OCI-LY1 (cell line): ENCODE measurements around the gene FAXC.

ENCODE experiments used
- H2AFZ ChIP-seq: fragments of 200-600 bp; sonication (generic), shearing (Covaris generic); 2 replicates; pipeline ENCODE4 v1.6.0; 2014; ENCODE audit warnings: antibody characterized with exemption, mild to moderate bottlenecking, low read length
- H3F3A ChIP-seq: fragments of 200-600 bp; sonication (generic), shearing (Covaris generic); 2 replicates; pipeline ENCODE4 v1.6.0; 2014; ENCODE audit warnings: mild to moderate bottlenecking, antibody characterized with exemption, low read length, moderate library complexity; ENCODE audit not compliant: insufficient read depth
- H3K27ac ChIP-seq: fragments of 200-600 bp; sonication (generic); 2 replicates; pipeline ENCODE4 v1.5.1; 2014; ENCODE audit warnings: low read length, mixed run types, mild to moderate bottlenecking, low read depth; ENCODE audit not compliant: poor library complexity, severe bottlenecking
- H3K27me3 ChIP-seq: fragments of 200-600 bp; sonication (generic); 2 replicates; pipeline ENCODE4 v1.6.0; 2014; ENCODE audit warnings: antibody characterized with exemption, mild to moderate bottlenecking, low read length, moderate library complexity; ENCODE audit not compliant: insufficient read depth
- H3K36me3 ChIP-seq: fragments of 200-600 bp; sonication (generic); 2 replicates; pipeline ENCODE4 v1.6.1; 2014; ENCODE audit warnings: mild to moderate bottlenecking, antibody characterized with exemption, low read length, moderate library complexity, mixed read lengths; ENCODE audit not compliant: insufficient read depth
- H3K4me1 ChIP-seq: fragments of 200-600 bp; sonication (generic); 2 replicates; pipeline ENCODE4 v1.5.1; 2014; ENCODE audit warnings: mild to moderate bottlenecking, low read length, moderate library complexity; ENCODE audit not compliant: insufficient read depth, severe bottlenecking
- H3K4me2 ChIP-seq: fragments of 200-600 bp; sonication (generic), shearing (Covaris generic); 2 replicates; pipeline ENCODE4 v1.6.1; 2014; ENCODE audit warnings: low read length
- H3K4me3 ChIP-seq: fragments of 200-600 bp; sonication (generic); 2 replicates; pipeline ENCODE4 v1.5.1; 2014; ENCODE audit warnings: low read length, low read depth, mild to moderate bottlenecking, mixed read lengths; ENCODE audit not compliant: poor library complexity, severe bottlenecking
- H3K79me2 ChIP-seq: fragments of 200-600 bp; shearing (Covaris generic); 2 replicates; pipeline ENCODE4 v1.6.1; 2016; ENCODE audit warnings: mixed run types, low read length, mixed read lengths; ENCODE audit not compliant: insufficient read depth
- H3K9ac ChIP-seq: fragments of 200-600 bp; sonication (generic), shearing (Covaris generic); 2 replicates; pipeline ENCODE4 v1.6.1; 2014; ENCODE audit warnings: mild to moderate bottlenecking, low read length, mixed read lengths
- H3K9me2 ChIP-seq: fragments of 200-600 bp; sonication (generic), shearing (Covaris generic); 2 replicates; pipeline ENCODE4 v1.6.1; 2014; ENCODE audit warnings: low read depth, mild to moderate bottlenecking, low read length, mixed read lengths
- H3K9me3 ChIP-seq: fragments of 200-600 bp; shearing (Covaris generic); 2 replicates; pipeline ENCODE4 v1.6.1; 2014; ENCODE audit warnings: low read length, mixed read lengths
- H4K20me1 ChIP-seq: fragments of 200-600 bp; sonication (generic), shearing (Covaris generic); 2 replicates; pipeline ENCODE4 v1.6.0; 2016; ENCODE audit warnings: mild to moderate bottlenecking, low read length; ENCODE audit not compliant: insufficient read depth
- EZH2 ChIP-seq: fragments of 200-600 bp; sonication (generic), shearing (Covaris generic); IDR thresholded peaks from 2 replicates; pipeline ENCODE4 v1.8.0; 2017; ENCODE audit warnings: borderline replicate concordance, mixed run types, mild to moderate bottlenecking, antibody characterized with exemption, low read length, moderate library complexity, mixed read lengths
- TF ChIP-seq, protein P1 (sequence below): fragments of 200-600 bp; sonication (generic), shearing (Covaris generic); IDR thresholded peaks from 2 replicates; pipeline ENCODE4 v1.5.1; 2017; ENCODE audit warnings: mild to moderate bottlenecking, antibody characterized with exemption, low read length, moderate library complexity, mixed read lengths

The FAXC gene

DNA sequence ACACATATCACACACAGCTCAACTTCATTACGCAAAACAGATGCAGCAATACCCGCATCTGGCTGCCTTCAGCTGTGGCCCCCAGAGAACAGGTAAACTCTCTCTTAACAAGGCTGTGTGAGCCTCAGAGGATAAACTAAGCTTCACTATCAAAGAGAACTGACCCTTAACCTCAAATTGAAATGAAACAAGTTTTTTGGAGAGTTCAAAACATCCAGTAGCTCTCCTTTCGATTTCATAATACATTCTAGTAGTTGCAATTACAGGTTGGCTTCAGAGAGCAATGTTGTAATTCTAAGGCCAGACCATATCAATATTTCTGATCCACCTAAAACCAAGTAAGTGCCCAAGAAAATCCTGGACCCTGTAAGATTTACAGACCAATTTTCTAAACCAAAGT, 113.5 kb downstream of the FAXC start:
- Histone ChIP-seq H3K4me3 (no peak overlapping the region), H3K27me3 (no peaks in the 10 kb centered on the region)

DNA sequence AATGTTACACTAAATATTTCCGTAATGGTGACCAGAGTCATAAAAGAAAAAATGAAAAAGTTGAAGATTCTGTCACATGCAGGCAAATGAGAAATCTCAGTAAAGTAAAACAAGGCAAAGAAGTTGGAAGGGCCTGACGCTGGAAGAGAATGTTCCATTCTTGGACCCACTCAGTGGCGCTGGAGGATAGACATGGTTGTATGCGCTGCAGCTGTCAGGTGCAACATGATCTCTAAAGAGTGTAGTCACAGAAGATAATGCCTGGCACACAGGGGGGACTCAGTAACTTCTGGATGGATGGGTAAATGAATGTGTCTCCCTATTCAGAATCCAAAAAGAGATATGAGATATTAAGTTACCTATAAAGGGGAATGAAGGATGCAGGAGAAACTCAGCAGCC, 116.3 kb downstream of the FAXC start:
- no peaks in the 10 kb centered on the region for H3K79me2 ChIP-seq
- TF ChIP-seq, protein P1, sequence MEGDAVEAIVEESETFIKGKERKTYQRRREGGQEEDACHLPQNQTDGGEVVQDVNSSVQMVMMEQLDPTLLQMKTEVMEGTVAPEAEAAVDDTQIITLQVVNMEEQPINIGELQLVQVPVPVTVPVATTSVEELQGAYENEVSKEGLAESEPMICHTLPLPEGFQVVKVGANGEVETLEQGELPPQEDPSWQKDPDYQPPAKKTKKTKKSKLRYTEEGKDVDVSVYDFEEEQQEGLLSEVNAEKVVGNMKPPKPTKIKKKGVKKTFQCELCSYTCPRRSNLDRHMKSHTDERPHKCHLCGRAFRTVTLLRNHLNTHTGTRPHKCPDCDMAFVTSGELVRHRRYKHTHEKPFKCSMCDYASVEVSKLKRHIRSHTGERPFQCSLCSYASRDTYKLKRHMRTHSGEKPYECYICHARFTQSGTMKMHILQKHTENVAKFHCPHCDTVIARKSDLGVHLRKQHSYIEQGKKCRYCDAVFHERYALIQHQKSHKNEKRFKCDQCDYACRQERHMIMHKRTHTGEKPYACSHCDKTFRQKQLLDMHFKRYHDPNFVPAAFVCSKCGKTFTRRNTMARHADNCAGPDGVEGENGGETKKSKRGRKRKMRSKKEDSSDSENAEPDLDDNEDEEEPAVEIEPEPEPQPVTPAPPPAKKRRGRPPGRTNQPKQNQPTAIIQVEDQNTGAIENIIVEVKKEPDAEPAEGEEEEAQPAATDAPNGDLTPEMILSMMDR: no peak
- no peak for TF ChIP-seq EZH2
- H3K4me2 ChIP-seq: no peak overlapping the region
- no peak overlapping the region for H3K4me3 ChIP-seq
- H3K27me3 ChIP-seq: no peaks in the 10 kb centered on the region
- H3K4me1 ChIP-seq: no peaks in the 10 kb centered on the region
- H3F3A ChIP-seq: no peaks in the 10 kb centered on the region
- H2AFZ ChIP-seq: no peak overlapping the region
- no peaks in the 10 kb centered on the region for H4K20me1 ChIP-seq
- no peak overlapping the region for H3K27ac ChIP-seq
- no peak overlapping the region for H3K9ac ChIP-seq
- no peaks in the 10 kb centered on the region for H3K9me3 ChIP-seq
- no peaks in the 10 kb centered on the region for H3K36me3 ChIP-seq
- no peaks in the 10 kb centered on the region for H3K9me2 ChIP-seq

More for the DNA sequence above, 113.5 kb downstream of the FAXC start:
- Histone ChIP-seq H2AFZ (no peak overlapping the region), H3K4me2 (no peak overlapping the region), H3K9me2 (no peaks in the 10 kb centered on the region), H3K9ac (no peak overlapping the region), H4K20me1 (no peaks in the 10 kb centered on the region), H3K27ac (no peak overlapping the region), H3F3A (no peaks in the 10 kb centered on the region), H3K36me3 (no peaks in the 10 kb centered on the region), H3K79me2 (no peaks in the 10 kb centered on the region), H3K9me3 (no peaks in the 10 kb centered on the region), H3K4me1 (no peaks in the 10 kb centered on the region)
- TF ChIP-seq, protein P1: no peak
- TF ChIP-seq EZH2: no peak

DNA sequence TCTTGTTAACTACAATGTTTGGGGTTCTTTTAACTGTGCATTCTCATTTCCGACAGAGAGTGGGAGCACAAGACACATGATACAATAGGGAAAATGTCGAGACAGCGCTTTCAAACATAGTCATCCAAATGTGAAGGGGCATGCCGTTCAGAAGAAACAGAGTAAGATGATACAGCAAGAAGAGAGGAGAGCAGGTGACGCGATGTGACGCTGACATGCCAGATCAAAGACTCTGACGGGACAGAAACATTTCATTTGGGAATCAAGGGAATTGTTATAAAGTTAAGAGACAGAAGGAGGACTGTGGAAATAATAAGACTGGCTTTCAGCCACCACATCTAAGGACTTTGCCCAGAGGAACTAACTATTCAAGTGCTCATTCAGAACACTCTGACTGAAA, 117.4 kb downstream of the FAXC start:
- Histone ChIP-seq H3K9me2 (no peaks in the 10 kb centered on the region), H3K4me3 (no peak overlapping the region), H3F3A (no peaks in the 10 kb centered on the region), H3K9me3 (no peaks in the 10 kb centered on the region), H4K20me1 (no peaks in the 10 kb centered on the region), H3K4me2 (no peak overlapping the region), H3K4me1 (no peaks in the 10 kb centered on the region), H3K27ac (no peak overlapping the region), H3K36me3 (no peaks in the 10 kb centered on the region), H3K79me2 (no peaks in the 10 kb centered on the region), H3K9ac (no peak overlapping the region), H3K27me3 (no peaks in the 10 kb centered on the region), H2AFZ (no peak overlapping the region)
- TF ChIP-seq, protein P1: no peak
- TF ChIP-seq EZH2: no peak
